Measurements from ENCODE around the gene ARHGEF26. TPM values are rescaled to one million over a fixed set of nuclear protein-coding genes. Genes with fewer than 3 reads are reported as not detected.

The ARHGEF26 gene
- total RNA-seq, 2 experiments from 2014 or later, result 0.08 TPM; not detected in 1

DNA sequence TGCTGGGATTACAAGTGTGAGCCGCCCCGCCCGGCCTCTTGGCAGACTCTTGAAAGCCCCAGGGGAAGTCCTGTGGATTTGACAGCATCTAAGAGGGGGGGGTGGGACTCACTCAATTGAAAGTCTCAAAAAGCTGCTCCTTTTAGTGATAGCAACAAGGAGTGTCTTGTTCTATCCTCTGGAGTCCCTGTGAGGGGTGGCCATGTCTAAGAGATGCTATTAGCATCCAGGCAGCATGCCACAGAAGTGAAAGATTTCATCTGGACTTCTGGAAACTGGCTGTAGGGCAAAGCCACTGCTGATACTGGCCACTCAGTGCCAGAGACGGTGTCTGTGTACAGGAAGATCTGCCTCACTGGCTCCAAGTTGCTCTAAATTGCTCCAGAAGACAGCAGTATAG is 129.1 kb downstream of the ARHGEF26 start:
- ChIA-PET CTCF (no interaction called here), POLR2A (no interaction called here)
- intact Hi-C loops (cut with DNase I, micrococcal nuclease), result loop anchor here in 1 of 2 experiments (5.0 kb wide), 1 partner anchor 1223 kb away; no protein-coding TSS in a partner anchor
- Mint-ChIP-seq H3K4me1 (ENCODE audit: low read depth) (no peaks in the 10 kb centered on the region), H3K27ac (no peak overlapping the region), H3K4me3 (no peak overlapping the region), H3K36me3 (ENCODE audit: low read depth) (peaks cover 50% of the 10 kb centered on the region), H3K9me3 (no peaks in the 10 kb centered on the region), H3K27me3 (no peaks in the 10 kb centered on the region)
- H3K9me3 ChIP-seq (ENCODE audit: control insufficient read depth in 1 of 2, insufficient read depth in 1 of 2, low read length in 2 of 2), result no peaks in the 10 kb centered on the region
- TF ChIP-seq, protein P1, sequence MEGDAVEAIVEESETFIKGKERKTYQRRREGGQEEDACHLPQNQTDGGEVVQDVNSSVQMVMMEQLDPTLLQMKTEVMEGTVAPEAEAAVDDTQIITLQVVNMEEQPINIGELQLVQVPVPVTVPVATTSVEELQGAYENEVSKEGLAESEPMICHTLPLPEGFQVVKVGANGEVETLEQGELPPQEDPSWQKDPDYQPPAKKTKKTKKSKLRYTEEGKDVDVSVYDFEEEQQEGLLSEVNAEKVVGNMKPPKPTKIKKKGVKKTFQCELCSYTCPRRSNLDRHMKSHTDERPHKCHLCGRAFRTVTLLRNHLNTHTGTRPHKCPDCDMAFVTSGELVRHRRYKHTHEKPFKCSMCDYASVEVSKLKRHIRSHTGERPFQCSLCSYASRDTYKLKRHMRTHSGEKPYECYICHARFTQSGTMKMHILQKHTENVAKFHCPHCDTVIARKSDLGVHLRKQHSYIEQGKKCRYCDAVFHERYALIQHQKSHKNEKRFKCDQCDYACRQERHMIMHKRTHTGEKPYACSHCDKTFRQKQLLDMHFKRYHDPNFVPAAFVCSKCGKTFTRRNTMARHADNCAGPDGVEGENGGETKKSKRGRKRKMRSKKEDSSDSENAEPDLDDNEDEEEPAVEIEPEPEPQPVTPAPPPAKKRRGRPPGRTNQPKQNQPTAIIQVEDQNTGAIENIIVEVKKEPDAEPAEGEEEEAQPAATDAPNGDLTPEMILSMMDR (IDR thresholded peaks at IDR 0.05), result no peak
- no peaks in the 10 kb centered on the region for H3K4me1 ChIP-seq (ENCODE audit: insufficient read depth, low read length)
- H3K27ac ChIP-seq (ENCODE audit: low read depth in 1 of 2, low read length in 2 of 2), result no peak overlapping the region
- no peaks in the 10 kb centered on the region for H3K27me3 ChIP-seq (ENCODE audit: control insufficient read depth in 1 of 2, insufficient read depth in 2 of 2, low read length in 2 of 2)
- H3K4me3 ChIP-seq (ENCODE audit: low read length), result no peak overlapping the region
- peaks cover 26% of the 10 kb centered on the region for H3K36me3 ChIP-seq (ENCODE audit: insufficient read depth, low read length)
- no peak for DNase-seq
- ATAC-seq (ENCODE audit: poor library complexity), result no peak

DNA sequence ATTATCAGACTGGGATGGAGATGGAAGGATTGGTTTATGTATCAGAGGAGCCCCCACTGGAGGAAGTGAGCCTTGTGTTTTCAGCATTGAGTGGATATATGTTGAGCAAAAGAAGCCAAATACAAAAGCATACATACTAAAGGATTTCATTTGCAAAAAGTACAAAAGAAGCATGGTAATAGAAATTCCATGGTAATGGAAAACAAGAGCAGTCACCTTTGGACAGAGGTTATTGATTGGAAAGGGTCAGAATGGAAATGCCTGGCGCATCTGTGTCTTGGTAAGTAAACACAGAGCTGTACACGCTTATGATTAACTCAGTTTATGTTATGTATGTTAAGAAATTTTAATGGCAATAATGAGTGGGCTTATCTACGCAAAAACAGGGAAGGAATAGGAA is 130.4 kb downstream of the ARHGEF26 start:
- Histone ChIP-seq H3K4me1 (ENCODE audit: insufficient read depth, low read length) (no peaks in the 10 kb centered on the region), H3K36me3 (ENCODE audit: insufficient read depth, low read length) (peaks cover 34% of the 10 kb centered on the region), H3K4me3 (ENCODE audit: low read length) (no peak overlapping the region), H3K9me3 (ENCODE audit: control insufficient read depth in 1 of 2, insufficient read depth in 1 of 2, low read length in 2 of 2) (no peaks in the 10 kb centered on the region), H3K27me3 (ENCODE audit: control insufficient read depth in 1 of 2, insufficient read depth in 2 of 2, low read length in 2 of 2) (no peaks in the 10 kb centered on the region), H3K27ac (ENCODE audit: low read depth in 1 of 2, low read length in 2 of 2) (no peak overlapping the region)
- TF ChIP-seq, protein P1 (IDR thresholded peaks at IDR 0.05), result no peak
- intact Hi-C loops (cut with DNase I, micrococcal nuclease), result loop anchor here in 1 of 2 experiments (5.0 kb wide), 1 partner anchor 1224 kb away; no protein-coding TSS in a partner anchor
- Mint-ChIP-seq H3K36me3 (ENCODE audit: low read depth) (peaks cover 59% of the 10 kb centered on the region), H3K9me3 (no peaks in the 10 kb centered on the region), H3K27ac (no peak overlapping the region), H3K4me3 (no peak overlapping the region), H3K27me3 (no peaks in the 10 kb centered on the region), H3K4me1 (ENCODE audit: low read depth) (no peaks in the 10 kb centered on the region)
- ChIA-PET CTCF (no interaction called here), POLR2A (no interaction called here)
- no peak for DNase-seq
- no peak for ATAC-seq (ENCODE audit: poor library complexity)

DNA sequence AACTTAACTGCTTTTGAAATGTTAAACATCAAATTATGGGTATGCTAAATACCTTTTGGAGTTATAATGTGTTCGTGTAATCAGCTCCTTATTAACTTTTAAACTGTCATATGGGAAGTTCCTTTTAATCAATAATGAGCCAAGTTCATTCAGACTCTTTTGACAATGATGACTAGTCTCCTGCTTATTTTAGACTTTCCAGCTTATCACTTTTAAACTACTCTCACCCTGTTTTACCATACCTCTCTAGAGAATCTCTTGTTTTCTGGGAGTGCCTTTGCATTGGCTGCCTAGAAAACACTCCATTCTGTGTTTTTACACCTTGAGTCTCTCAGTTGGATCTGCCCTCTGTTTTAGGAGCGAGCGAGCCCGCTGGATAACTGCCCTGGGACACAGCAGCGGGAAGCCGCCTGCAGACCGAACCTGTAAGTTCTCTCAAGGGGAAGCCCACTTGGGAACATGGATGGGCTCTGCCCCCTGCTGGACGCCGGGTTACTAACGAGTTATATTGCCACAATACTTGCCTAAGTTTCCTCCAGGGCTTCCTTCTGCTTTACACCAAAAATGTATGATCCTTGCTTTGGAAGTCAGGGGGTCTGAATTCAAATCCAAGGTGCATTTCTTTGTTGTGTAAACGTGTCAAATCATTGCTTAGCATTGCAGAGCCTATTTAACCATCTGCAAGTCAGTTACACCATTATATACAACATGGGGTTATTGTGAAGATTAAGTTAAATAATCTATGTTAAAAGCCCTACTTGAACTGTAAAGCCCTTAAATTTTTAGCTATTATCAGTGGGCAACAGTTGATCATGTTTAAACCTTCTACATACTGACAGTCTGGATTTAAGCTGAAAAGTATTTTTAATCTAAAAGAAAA is 131.8 kb downstream of the ARHGEF26 start:
- H3K4me3 ChIP-seq (ENCODE audit: low read length), result no peak overlapping the region
- no peak overlapping the region for H3K27ac Mint-ChIP-seq
- H3K27me3 ChIP-seq (ENCODE audit: control insufficient read depth in 1 of 2, insufficient read depth in 2 of 2, low read length in 2 of 2), result no peaks in the 10 kb centered on the region
- H3K27me3 Mint-ChIP-seq, result no peaks in the 10 kb centered on the region
- intact Hi-C loops (cut with DNase I, micrococcal nuclease), result loop anchor here in 1 of 2 experiments (5.0 kb wide), 1 partner anchor 1226 kb away; no protein-coding TSS in a partner anchor
- no peak overlapping the region for H3K4me3 Mint-ChIP-seq
- no peaks in the 10 kb centered on the region for H3K9me3 ChIP-seq (ENCODE audit: control insufficient read depth in 1 of 2, insufficient read depth in 1 of 2, low read length in 2 of 2)
- TF ChIP-seq, protein P1 (IDR thresholded peaks at IDR 0.05), result peak; percentile 75
- no peaks in the 10 kb centered on the region for H3K4me1 ChIP-seq (ENCODE audit: insufficient read depth, low read length)
- ChIA-PET CTCF (no interaction called here), POLR2A (no interaction called here)
- no peak overlapping the region for H3K27ac ChIP-seq (ENCODE audit: low read depth in 1 of 2, low read length in 2 of 2)
- H3K9me3 Mint-ChIP-seq, result no peaks in the 10 kb centered on the region
- H3K4me1 Mint-ChIP-seq (ENCODE audit: low read depth), result no peaks in the 10 kb centered on the region
- ATAC-seq (ENCODE audit: poor library complexity), result peak; percentile 63
- peak; percentile 43 to 75 (median 55) for DNase-seq
- peaks cover 73% of the 10 kb centered on the region for H3K36me3 Mint-ChIP-seq (ENCODE audit: low read depth)
- peaks cover 48% of the 10 kb centered on the region for H3K36me3 ChIP-seq (ENCODE audit: insufficient read depth, low read length)

Measured in CD4-positive, alpha-beta T cell (primary cell).